Measurements from ENCODE around the gene BEGAIN.

GRCh38 chr14:100526632-100527031 is 60.6 kb downstream of the BEGAIN start:
- TF ChIP-seq POLR2A (IDR thresholded peaks at IDR 0.05; ENCODE audit: low read depth, low read length) (no peak), TAF1 (IDR thresholded peaks at IDR 0.05; ENCODE audit: borderline replicate concordance, low read depth, low read length) (no peak), POLR2AphosphoS5 (IDR thresholded peaks at IDR 0.05; ENCODE audit: low read depth, low read length) (no peak)

Data from GM12892 (cell line).